Sigmoid colon (tissue), 4 donors: ENCODE measurements around the gene NOL8.

Source experiments
- CTCF ChIP-seq, 4 experiments: fragments of 450-650 bp in 3 of 4; fragments of 200-600 bp in 1 of 4; IDR thresholded peaks; one replicate each; pipeline ENCODE4 v1.5.1; 2016 to 2019; ENCODE audit warnings: antibody characterized with exemption in 4 of 4, mild to moderate bottlenecking in 3 of 4, moderate library complexity in 2 of 4
- EP300 ChIP-seq, 4 donors: sonication (generic); formaldehyde crosslinking; IDR thresholded peaks; one replicate each; pipeline ENCODE4 v1.6.1; 2017; ENCODE audit warnings: antibody characterized with exemption in 4 of 4
- POLR2AphosphoS5 ChIP-seq, 4 donors: sonication (generic); formaldehyde crosslinking; IDR thresholded peaks; one replicate each; pipeline ENCODE4 v1.6.1; 2017; ENCODE audit warnings: antibody characterized with exemption in 4 of 4

- TF ChIP-seq CTCF (IDR thresholded peaks at IDR 0.05) (no peak), EP300 (IDR thresholded peaks at IDR 0.05) (no peak), POLR2AphosphoS5 (IDR thresholded peaks at IDR 0.05) (no peak)
Measured at GRCh38 chr9:92300936-92301335, 24.2 kb downstream of the NOL8 start.
